ENCODE data around the gene EXOC6.

Gene EXOC6

DNA sequence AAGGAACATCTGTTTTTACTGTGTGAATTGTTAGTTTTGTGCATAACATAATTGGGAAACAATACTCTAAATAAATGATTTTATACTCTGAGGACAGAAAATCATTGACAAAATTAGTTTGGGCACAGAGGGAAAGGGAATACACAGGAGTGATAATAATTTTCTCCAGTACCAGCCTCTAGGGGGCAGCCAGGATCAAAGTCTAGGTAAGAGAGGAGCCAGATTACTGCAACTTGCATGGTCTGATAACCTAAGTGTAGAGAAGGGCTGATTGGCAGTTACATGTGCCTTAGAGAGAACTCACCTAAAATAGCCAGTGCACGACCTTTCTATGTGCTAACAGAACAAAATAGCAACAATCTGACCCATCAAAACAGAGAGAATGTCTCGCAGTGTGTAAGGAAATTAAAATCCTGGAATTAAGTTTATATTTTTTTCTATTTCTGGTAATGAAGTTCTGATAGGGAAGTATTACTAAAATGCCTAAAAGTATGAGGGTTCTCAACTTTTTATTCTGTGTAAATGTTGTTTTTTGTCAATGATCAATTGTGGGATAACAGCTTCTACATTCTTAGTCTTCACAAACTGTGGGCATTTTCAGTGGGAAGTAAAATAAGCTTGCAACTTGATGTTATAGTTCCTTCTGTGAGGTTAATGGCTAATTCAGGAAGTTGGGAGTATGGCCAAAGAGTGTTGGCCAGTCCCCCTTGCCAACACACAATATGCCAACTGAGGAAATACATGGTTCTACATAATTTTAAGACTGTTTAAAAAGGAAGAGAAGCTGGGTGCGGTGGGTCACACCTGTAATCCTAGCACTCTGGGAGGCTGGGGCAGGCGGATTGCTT is 66.4 kb downstream of the EXOC6 start:
- Histone ChIP-seq H3K4me3 (ENCODE audit: low read depth, low read length) (no peak overlapping the region), H3K9me3 (ENCODE audit: control insufficient read depth, insufficient read depth, low read depth, low read length) (no peaks in the 10 kb centered on the region), H3K36me3 (ENCODE audit: control insufficient read depth in 2 of 2, insufficient read depth in 1 of 2, low read length in 2 of 2) (peaks cover 3 to 12% of the 10 kb centered on the region in 2 experiments), H3K4me1 (ENCODE audit: control insufficient read depth, insufficient read depth, low read length) (no peaks in the 10 kb centered on the region), H3K27ac (ENCODE audit: extremely low read depth, low read depth, low read length) (no peak overlapping the region)
- ChIA-PET CTCF (interaction anchor here (0.6 to 1.7 kb wide), 11 partner anchors 9 to 59 kb away, joined by 3 to 11 read pairs (median 3); no protein-coding TSS in a partner anchor), POLR2A (no interaction called here)
- TF ChIP-seq ZNF654 (tag by site-specific recombination; IDR thresholded peaks at IDR 0.05; ENCODE audit: low read depth) (peak; percentile 19; the same call in 1 of the 2 replicates), ZNF626 (tag by site-specific recombination; IDR thresholded peaks at IDR 0.05) (no peak), CTCF (tag by site-specific recombination; IDR thresholded peaks at IDR 0.05) (0 out of 2 replicates have a peak, but pooled peaks have one; percentile 19), ZNF335 (tag by site-specific recombination; conservative IDR thresholded peaks at IDR 0.05) (no peak), ZNF404 (tag by site-specific recombination; IDR thresholded peaks at IDR 0.05) (no peak), ZNF529 (tag by site-specific recombination; IDR thresholded peaks at IDR 0.05; ENCODE audit: insufficient replicate concordance) (no peak), ZNF639 (tag by site-specific recombination; IDR thresholded peaks at IDR 0.05) (no peak), ZNF350 (tag by site-specific recombination; IDR thresholded peaks at IDR 0.05) (no peak), ZNF214 (tag by site-specific recombination; IDR thresholded peaks at IDR 0.05; ENCODE audit: borderline replicate concordance) (no peak), ZBTB17 (tag by site-specific recombination; IDR thresholded peaks at IDR 0.05) (0 out of 2 replicates have a peak, but pooled peaks have one; percentile 39), ZSCAN18 (tag by site-specific recombination; IDR thresholded peaks at IDR 0.05) (no peak), TCF7L2 (IDR thresholded peaks at IDR 0.05; ENCODE audit: borderline replicate concordance, low read depth, low read length) (peak; percentile 87; the same call in 1 of the 2 replicates)
- TF ChIP-seq, protein P1, sequence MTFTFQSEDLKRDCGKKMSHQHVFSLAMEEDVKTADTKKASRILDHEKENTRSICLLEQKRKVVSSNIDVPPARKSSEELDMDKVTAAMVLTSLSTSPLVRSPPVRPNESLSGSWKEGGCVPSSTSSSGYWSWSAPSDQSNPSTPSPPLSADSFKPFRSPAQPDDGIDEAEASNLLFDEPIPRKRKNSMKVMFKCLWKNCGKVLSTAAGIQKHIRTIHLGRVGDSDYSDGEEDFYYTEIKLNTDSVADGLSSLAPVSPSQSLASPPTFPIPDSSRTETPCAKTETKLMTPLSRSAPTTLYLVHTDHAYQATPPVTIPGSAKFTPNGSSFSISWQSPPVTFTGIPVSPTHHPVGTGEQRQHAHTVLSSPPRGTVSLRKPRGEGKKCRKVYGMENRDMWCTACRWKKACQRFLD (tag by site-specific recombination; IDR thresholded peaks at IDR 0.05): no peak

DNA sequence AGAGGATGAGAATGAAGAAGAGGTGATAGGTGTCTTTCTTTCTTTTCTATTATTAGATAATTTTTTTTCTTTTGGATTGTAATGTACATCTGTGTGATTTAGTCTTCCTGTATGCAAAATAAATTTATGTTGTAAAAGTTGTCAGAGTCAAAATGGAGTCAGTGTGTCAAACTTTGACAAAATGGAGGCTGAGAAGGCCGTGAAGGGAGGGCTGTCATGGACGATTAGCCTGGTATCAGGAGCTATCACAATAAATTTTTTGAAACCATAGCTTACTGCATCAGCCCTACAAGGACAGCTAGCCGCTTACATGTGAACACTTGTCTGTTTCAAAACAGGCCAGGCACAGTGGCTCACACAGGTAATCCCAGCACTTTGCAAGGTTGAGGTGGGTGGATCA is 67.6 kb downstream of the EXOC6 start:
- POLR2A ChIA-PET: no interaction called here
- H3K4me3 ChIP-seq (ENCODE audit: low read depth, low read length): no peak overlapping the region
- H3K27ac ChIP-seq (ENCODE audit: extremely low read depth, low read depth, low read length): no peak overlapping the region
- H3K36me3 ChIP-seq (ENCODE audit: control insufficient read depth in 2 of 2, insufficient read depth in 1 of 2, low read length in 2 of 2): peaks cover 3 to 9% of the 10 kb centered on the region in 2 experiments
- CTCF ChIA-PET: interaction anchor here (0.6 to 1.7 kb wide), 6 partner anchors 10 to 40 kb away, joined by 3 to 10 read pairs (median 4); no protein-coding TSS in a partner anchor
- H3K9me3 ChIP-seq (ENCODE audit: control insufficient read depth, insufficient read depth, low read depth, low read length): no peaks in the 10 kb centered on the region
- H3K4me1 ChIP-seq (ENCODE audit: control insufficient read depth, insufficient read depth, low read length): no peaks in the 10 kb centered on the region
- no peak for TF ChIP-seq ZFHX2 (tag by site-specific recombination; conservative IDR thresholded peaks at IDR 0.05)

Measured in HEK293 (cell line).